ENCODE results near the gene CSAD.

CSAD gene

DNA sequence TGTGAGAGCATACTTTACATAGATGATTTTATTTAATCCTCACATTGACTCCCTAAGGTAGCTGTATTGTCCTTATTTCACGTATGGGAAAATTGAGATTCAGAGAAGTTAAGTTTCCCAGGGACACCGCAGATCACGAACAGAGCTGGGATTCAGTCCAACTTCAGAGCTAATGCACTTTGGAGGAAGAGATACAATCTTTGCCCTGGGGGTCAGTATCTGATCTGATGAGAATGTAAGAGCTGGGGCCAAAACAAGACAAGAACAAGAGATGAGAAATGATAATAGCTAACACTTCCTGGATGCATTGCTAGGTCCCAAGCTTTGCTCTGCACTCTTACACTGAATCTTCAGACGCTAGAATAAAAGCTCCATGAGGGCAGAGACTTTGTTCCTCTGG is 6.0 kb upstream of the CSAD start:
- TF ChIP-seq, protein P1, sequence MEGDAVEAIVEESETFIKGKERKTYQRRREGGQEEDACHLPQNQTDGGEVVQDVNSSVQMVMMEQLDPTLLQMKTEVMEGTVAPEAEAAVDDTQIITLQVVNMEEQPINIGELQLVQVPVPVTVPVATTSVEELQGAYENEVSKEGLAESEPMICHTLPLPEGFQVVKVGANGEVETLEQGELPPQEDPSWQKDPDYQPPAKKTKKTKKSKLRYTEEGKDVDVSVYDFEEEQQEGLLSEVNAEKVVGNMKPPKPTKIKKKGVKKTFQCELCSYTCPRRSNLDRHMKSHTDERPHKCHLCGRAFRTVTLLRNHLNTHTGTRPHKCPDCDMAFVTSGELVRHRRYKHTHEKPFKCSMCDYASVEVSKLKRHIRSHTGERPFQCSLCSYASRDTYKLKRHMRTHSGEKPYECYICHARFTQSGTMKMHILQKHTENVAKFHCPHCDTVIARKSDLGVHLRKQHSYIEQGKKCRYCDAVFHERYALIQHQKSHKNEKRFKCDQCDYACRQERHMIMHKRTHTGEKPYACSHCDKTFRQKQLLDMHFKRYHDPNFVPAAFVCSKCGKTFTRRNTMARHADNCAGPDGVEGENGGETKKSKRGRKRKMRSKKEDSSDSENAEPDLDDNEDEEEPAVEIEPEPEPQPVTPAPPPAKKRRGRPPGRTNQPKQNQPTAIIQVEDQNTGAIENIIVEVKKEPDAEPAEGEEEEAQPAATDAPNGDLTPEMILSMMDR (IDR thresholded peaks at IDR 0.05; ENCODE audit: low read depth, low read length, missing control alignments), result no peak
- H3K4me3 ChIP-seq (ENCODE audit: low read depth, low read length), result no peak overlapping the region
- DNase-seq (ENCODE audit: low read depth), result no peak

DNA sequence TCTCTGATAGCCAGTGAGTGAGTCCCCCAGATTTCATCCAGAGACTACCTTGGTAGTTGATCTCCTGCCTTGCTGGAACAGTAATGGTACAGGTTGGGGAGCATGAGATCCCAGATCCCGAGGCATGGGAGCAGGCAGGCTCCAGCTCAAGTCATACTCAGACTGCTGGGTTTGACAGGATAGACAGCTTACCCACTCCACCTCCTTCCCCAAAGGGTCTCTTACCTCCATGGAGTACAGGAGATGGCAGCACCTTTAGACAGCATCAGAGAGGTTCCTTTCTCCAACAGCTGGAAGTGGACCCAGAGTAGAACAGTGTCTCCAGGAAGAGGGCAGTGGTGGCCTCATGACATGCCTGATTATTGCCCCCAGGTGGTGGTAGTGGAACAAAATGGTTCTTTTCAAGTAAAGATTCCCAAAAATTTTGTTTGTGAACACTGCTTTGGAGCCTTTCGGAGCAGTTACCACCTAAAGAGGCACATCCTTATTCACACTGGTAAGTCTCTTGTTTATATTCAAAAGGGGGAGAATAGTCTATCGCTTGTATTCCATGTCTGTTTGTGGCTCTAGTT is 4.9 kb upstream of the CSAD start:
- no peak overlapping the region for H3K4me3 ChIP-seq (ENCODE audit: low read depth, low read length)
- TF ChIP-seq, protein P1 (IDR thresholded peaks at IDR 0.05; ENCODE audit: low read depth, low read length, missing control alignments), result no peak
- DNase-seq (ENCODE audit: low read depth), result no peak

DNA sequence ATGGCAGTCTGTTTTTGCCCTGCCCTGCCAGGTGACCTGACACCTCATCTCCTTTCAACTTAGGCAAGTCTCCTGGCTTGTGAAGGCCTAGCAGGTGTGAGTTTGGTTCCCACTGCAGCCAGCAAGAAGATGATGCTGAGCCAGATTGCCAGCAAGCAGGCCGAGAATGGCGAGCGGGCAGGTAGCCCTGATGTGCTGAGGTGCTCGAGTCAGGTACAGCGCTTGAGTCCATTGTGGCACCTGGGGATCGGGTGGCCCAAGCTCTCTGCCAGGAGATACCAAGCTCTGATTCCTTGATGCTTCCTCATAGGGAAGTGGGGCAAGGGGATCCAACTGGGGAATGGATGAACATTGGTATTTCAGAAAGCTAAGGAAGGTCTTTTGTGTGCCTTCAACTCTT is 4.1 kb upstream of the CSAD start:
- no peak overlapping the region for H3K4me3 ChIP-seq (ENCODE audit: low read depth, low read length)
- DNase-seq (ENCODE audit: low read depth), result no peak
- TF ChIP-seq, protein P1 (IDR thresholded peaks at IDR 0.05; ENCODE audit: low read depth, low read length, missing control alignments), result no peak

DNA sequence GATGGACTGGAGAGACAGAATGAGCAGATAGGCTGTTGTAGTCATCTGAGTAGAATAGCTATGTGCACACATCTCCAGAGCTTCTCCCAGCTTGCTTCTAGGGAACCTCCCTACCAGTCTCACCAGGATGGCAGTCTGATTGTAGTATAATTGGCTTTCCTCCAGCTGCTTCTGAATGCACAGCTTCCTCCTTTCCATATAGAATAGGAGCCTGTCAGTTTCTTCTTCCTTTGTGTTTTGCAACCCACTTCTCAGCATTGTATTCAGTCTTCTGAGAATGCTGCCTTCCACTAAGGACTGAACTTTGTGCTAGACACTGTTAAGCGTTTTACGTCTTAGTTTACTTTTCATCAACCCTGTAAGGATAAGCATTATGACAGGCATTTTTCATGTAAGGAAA is 2.2 kb upstream of the CSAD start:
- TF ChIP-seq, protein P1 (IDR thresholded peaks at IDR 0.05; ENCODE audit: low read depth, low read length, missing control alignments), result no peak
- no peak overlapping the region for H3K4me3 ChIP-seq (ENCODE audit: low read depth, low read length)
- no peak for DNase-seq (ENCODE audit: low read depth)

DNA sequence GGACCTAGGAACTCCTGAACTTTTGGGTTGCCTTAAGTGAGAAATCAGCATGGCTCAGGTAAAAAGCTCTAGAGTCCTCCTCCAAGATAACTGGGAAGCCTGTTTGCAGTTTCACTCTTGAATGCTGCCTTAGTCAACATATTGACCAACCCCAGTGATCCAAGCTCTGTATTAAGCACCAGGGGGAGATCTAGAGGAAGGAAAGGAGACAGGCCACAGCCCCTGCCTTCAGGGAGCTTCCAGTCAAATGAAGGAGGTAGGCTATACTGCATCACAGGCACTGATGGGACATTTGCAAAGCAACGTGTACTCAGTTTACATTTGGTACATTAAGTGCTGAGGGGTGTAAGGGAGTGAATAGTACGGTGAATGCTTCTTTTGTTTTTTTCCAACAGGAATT is 1.2 kb upstream of the CSAD start:
- TF ChIP-seq, protein P1 (IDR thresholded peaks at IDR 0.05; ENCODE audit: low read depth, low read length, missing control alignments), result no peak
- DNase-seq (ENCODE audit: low read depth), result no peak
- peak overlapping the region; percentile 96 for H3K4me3 ChIP-seq (ENCODE audit: low read depth, low read length)

DNA sequence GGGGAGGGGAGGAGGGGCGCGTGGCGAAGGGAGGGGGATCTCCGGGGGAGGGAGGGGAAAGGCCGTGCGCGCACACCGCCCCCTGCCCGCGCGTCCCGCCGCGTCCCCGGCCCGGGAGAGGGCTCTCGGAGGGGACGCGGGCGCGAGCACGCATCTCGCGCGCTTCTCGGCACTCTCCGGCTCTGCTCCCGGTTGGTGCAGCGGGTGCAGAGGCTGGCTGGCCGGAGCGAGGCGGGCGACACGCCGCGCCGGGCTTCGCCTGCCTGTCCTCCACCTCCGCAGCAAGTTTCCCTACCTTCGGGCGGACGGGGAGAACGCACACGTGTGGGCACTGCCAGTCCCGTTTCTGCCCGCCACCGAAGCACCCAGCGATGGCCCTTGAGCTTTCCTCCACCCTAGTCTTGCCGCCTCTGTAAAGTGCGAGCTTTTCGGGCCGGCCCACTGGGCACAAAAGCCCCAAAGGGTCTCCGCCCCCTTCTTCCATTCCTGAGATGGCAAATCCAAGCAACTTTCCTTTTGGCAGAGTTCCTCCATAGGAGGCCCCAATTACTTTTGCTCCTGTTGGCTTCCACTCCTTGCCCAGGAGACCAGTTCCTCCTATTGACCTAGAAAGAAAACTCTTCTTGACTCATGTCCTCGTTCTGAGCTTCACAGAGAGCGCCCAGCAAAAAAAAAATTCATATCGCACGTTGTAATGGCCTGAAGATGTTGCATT is 363 bp upstream of the CSAD start:
- no peak for DNase-seq (ENCODE audit: low read depth)
- peak overlapping the region; percentile 96 for H3K4me3 ChIP-seq (ENCODE audit: low read depth, low read length)

More for the DNA sequence above, 363 bp upstream of the CSAD start:
- TF ChIP-seq, protein P1 (IDR thresholded peaks at IDR 0.05; ENCODE audit: low read depth, low read length, missing control alignments), result no peak

Measured in GM12864 (cell line).